Astrocyte of the cerebellum (primary cell): Measurements from ENCODE around the gene RGS12.

ENCODE experiments used
- DNase-seq: peaks from one replicate; pipeline ENCODE4 v3.0.0-alpha.2; 2011; ENCODE audit warnings: low read depth
- H3K4me3 ChIP-seq: 2 replicates; pipeline ENCODE4 v1.5.1; 2011; ENCODE audit warnings: mild to moderate bottlenecking, low read depth, low read length, moderate library complexity
- in situ Hi-C: cut with HindIII; loops from 2 replicates; pipeline ENCODE4 v1.10.0; 2017; ENCODE audit warnings: low sequenced_read_pairs
- TF ChIP-seq, protein P1 (sequence below): IDR thresholded peaks from 2 replicates; pipeline ENCODE4 v1.5.1; 2012; ENCODE audit warnings: low read length, low read depth, moderate library complexity, mild to moderate bottlenecking; ENCODE audit errors: missing control alignments

The RGS12 gene

DNA sequence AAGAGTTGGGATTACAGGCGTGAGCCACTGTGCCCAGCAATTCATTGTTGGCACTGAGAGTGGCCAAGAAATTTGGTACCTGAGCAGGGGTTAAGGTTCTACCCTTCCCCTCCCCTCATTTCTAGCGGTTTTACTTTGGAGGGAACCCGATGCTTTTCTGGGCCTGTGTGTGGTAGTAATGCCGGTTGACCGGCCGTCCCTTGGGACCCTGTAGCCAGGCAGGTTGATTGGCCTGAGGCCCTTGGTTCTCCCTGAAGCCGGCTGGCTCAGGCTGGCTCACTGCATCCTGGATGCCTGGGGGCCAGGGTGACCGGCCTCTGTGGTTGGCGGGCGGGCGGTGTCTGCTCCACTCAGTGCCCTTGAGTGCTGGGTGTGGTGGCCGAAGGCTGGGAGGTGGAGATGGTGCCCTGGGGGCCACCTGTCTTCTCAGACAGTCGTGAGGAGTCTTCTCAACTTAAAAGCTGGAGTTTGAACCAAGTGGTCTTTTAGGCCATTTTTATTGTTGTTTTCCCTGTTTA, 45.6 kb downstream of the RGS12 start:
- TF ChIP-seq, protein P1, sequence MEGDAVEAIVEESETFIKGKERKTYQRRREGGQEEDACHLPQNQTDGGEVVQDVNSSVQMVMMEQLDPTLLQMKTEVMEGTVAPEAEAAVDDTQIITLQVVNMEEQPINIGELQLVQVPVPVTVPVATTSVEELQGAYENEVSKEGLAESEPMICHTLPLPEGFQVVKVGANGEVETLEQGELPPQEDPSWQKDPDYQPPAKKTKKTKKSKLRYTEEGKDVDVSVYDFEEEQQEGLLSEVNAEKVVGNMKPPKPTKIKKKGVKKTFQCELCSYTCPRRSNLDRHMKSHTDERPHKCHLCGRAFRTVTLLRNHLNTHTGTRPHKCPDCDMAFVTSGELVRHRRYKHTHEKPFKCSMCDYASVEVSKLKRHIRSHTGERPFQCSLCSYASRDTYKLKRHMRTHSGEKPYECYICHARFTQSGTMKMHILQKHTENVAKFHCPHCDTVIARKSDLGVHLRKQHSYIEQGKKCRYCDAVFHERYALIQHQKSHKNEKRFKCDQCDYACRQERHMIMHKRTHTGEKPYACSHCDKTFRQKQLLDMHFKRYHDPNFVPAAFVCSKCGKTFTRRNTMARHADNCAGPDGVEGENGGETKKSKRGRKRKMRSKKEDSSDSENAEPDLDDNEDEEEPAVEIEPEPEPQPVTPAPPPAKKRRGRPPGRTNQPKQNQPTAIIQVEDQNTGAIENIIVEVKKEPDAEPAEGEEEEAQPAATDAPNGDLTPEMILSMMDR = no peak
- no peak overlapping the region for H3K4me3 ChIP-seq
- in situ Hi-C loops = no loop called here
- DNase-seq = no peak

DNA sequence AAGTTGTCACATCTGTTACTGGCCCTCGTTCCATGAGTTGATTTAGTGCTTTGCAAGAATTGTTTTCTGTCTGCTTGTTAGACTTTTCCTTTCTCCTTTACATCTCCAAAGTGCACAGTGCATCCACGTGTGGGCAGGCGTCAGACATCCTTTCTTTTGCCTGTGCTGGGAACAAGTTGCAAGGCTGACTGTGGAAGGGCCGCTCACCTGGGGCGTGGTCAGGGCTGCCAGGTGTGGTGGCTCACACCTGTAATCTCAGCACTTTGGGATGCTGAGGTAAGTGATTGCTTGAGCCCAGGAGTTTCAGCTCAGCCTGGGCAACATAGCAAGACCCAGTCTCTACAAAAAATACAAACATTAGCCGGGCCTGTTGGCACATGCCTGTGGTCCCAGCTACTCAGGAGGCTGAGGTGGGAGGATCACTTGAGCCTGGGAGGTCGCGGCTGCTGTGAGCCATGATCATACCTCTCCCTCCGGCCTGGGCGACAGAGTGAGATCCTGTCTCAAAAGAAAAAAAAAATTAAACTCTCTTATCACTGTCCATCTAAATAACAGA, 46.2 kb downstream of the RGS12 start:
- no peak for DNase-seq
- H3K4me3 ChIP-seq = no peak overlapping the region
- TF ChIP-seq, protein P1 = no peak
- in situ Hi-C loops = no loop called here

DNA sequence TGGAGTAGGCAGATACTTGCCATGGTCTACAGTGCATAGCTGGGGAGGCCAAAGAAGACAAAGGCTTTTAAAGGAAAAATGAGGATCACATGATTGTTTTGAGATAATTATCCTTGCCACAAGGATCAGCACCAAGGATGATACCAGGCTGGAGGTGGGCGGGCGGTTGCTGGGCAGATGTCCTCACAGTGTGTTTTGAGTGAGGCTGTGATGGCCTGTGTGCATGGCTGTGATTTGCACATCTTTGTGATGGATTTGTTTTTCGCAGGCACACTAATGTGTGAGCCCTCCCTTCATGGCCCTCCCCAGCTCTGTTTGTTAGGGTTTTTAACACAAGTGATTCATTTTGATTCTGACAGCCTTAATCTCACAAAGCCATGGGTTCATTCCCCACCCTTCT, 46.8 kb downstream of the RGS12 start:
- in situ Hi-C loops = no loop called here
- TF ChIP-seq, protein P1 = no peak
- no peak for DNase-seq
- H3K4me3 ChIP-seq = no peak overlapping the region

DNA sequence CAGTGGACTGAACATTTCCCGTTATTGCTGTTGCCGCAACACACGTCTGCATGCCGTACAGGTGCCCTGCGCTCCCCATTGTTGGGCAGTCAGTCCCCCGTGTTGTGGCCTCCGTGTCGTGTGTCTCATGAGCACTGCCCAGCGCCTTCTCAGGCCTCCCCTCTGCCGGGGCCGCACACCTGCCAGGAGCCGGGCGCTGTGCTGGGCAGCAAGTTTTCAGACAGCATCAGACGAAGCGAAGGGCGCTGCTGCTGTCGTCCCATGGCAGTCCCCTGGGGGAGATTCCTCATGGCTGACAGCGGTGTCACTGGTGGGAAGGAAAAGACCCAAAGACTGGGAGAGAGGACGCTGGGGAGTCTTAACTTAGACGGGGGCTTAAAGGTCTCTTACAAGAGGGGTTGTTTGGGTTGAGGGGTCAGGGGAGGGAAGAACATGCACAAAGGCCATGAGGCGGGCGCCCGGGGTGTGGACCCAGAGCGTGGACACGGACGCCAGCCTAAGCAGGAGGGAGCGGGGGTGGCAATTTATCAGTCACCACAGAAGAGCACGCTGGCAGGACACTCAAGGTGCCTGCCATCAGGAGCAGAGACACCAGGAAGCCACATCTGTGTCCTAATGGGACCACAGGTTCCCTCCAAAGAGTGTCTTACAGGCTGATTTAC, 47.3 kb downstream of the RGS12 start:
- DNase-seq = no peak
- H3K4me3 ChIP-seq = no peak overlapping the region
- TF ChIP-seq, protein P1 = no peak
- in situ Hi-C loops = no loop called here

DNA sequence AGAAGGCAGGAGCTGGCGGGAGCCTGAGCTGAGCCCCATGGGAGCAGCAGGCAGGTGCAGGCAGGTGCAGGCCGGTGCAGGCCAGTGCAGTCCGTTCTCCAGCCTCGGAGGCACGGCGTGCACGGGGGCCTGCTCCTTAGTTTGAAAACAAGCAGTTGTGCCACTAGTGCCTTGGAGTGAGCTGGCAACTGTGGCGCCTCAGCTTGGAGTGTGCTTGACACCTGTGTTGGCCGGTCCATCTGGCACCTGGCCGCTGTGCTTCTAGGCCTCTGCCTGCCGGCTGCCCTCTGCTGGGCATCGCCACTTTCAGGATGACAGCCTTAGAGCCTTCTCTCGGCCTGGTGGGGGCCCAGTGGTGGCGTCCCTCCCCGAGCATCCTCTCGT, 47.9 kb downstream of the RGS12 start:
- H3K4me3 ChIP-seq = no peak overlapping the region
- TF ChIP-seq, protein P1 = no peak
- no peak for DNase-seq
- in situ Hi-C loops = no loop called here

DNA sequence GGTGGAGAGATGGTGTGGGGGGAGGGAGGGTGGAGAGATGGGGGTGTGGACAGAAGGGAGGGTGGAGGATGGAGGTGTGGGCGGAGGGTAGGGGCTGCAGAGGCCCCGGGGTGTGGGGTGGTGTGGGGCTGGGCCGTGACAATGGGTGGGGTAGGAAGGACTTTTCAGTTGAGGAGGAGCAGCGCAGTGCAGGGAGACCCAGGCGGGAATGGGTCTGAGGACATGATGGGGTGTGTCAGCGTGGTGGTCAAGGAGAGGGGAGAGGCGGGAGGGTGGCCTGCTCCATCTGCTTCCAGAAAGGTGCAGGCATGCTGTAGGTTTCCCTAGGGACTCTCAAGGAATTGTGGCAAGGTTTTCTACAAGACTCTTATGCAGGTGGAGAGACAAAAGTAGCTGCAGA, 48.9 kb downstream of the RGS12 start:
- TF ChIP-seq, protein P1 = no peak
- DNase-seq = no peak
- in situ Hi-C loops = no loop called here
- no peak overlapping the region for H3K4me3 ChIP-seq
